ENCODE data around the gene NFS1. TPM values are rescaled to one million over a fixed set of nuclear protein-coding genes. Genes with fewer than 3 reads are reported as not detected.

The NFS1 gene
- total and polyA plus RNA-seq, 12 donors, result 29.5 to 69.0 (median 57.1) TPM

DNA sequence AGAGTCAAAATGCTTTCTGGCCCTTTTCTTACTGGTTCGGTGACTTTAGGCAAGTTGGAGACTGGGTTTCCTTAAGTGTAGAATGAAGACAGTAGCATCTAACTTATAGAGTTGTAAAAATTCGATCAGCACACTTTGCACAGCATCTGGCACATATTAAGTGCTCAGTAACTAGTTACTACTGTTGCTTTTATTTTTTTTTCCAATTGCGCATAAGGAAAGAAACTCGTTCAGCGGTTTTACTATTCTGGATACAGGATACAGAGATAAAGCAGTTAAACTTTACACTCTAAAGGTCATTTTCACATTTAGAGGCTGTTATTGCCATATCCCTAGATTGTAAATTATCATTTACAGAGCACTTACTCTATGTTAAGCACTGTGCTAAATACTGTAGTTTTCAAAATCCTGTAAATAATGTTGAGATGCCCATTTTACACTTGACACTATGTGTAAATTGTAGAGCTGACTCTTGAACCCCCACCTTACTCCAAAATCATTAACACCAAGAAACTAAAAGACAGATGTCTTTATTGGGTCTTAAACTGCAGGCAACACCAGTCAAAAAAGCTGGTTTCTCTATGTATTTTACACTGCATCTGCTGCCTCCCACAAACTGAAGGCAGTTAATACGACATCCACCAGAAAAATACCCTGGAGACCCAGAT lies 939 bp upstream of the NFS1 start:
- WGBS, 2 donors, result 25 to 26% methylated on average over 6 of the region's 6 CpGs
- Histone ChIP-seq H3K27me3 (no peaks in the 10 kb centered on the region), H3K36me3 (peaks cover 0 to 67% (median 38%) of the 10 kb centered on the region in 9 donors), H3K27ac (peak overlapping the region in 9 of 10 donors; percentile 81 to 95 (median 90)), H3K9me3 (no peaks in the 10 kb centered on the region), H3K4me1 (peaks cover 5 to 40% (median 22%) of the 10 kb centered on the region in 9 donors), H3K4me3 (peak overlapping the region; percentile 64 to 99 (median 90))
- DNase-seq (no peak), ATAC-seq (no peak)
- intact Hi-C loops (cut with DNase I), result loop anchor here in 5 of 10 donors (5.0 to 10.0 kb wide), 7 partner anchors 32 to 235 kb away; partner anchors contain the start of genes RBM39 (in 1 of the 5) and SPAG4 (in 1 of the 5)
- TF ChIP-seq, protein P1, sequence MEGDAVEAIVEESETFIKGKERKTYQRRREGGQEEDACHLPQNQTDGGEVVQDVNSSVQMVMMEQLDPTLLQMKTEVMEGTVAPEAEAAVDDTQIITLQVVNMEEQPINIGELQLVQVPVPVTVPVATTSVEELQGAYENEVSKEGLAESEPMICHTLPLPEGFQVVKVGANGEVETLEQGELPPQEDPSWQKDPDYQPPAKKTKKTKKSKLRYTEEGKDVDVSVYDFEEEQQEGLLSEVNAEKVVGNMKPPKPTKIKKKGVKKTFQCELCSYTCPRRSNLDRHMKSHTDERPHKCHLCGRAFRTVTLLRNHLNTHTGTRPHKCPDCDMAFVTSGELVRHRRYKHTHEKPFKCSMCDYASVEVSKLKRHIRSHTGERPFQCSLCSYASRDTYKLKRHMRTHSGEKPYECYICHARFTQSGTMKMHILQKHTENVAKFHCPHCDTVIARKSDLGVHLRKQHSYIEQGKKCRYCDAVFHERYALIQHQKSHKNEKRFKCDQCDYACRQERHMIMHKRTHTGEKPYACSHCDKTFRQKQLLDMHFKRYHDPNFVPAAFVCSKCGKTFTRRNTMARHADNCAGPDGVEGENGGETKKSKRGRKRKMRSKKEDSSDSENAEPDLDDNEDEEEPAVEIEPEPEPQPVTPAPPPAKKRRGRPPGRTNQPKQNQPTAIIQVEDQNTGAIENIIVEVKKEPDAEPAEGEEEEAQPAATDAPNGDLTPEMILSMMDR (IDR thresholded peaks at IDR 0.05), result no peak

DNA sequence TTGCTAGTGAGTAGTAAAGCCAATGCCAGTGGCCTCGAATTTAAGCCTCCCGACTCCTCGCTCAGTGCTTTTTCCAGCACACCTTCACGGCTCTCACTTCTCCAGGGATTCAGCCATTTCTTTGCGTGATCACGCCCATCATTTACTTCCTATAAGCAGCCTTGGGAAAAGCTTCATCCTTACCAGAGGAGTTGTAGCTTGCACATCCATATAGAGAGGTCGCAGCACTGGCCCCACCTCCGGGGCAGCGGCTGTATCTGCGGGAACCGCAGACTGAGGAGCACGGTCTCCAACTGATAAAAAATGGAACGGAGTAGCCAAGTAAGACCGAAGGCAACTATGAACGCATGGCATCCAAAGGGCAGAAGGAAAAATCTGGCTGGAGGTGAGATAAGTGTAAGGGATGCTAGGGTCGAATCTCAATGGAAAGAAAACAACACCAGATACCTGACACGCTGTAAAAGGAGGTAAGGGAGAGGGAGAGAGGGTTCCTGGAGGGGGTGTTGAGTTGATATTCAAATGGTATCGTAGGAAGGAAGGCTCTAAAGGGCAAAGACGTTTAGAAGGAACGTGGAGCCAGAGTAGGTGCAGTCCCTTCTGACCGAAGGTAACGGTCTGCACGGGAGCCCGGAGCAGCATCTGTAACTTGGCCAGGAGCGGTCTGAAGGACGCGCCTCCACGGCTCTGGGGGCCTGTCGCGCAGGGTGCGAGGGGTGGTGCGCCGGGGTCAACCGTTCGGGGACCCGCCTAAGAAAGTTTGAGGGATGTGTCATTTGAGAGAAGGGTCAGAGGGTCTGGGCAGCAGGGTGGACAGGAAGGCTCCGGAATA lies 640 bp downstream of the NFS1 start:
- 5 to 6% methylated on average over 37 of the region's 37 CpGs for WGBS, 2 donors
- intact Hi-C loops (cut with DNase I), result loop anchor here in 4 of 10 donors (5.0 to 10.0 kb wide), 6 partner anchors 34 to 234 kb away; partner anchors contain the start of gene SPAG4 (in 1 of the 4)
- H3K9me3 ChIP-seq, result no peaks in the 10 kb centered on the region
- peak overlapping the region; percentile 76 to 95 (median 90) for H3K27ac ChIP-seq
- peak overlapping the region; percentile 64 to 99 (median 90) for H3K4me3 ChIP-seq
- ATAC-seq (peak in 7 of 8 donors; percentile 27 to 69 (median 45)), DNase-seq (no peak)
- H3K4me1 ChIP-seq, result peaks cover 5 to 33% (median 22%) of the 10 kb centered on the region in 9 donors
- no peaks in the 10 kb centered on the region for H3K27me3 ChIP-seq
- H3K36me3 ChIP-seq, result peaks cover 0 to 67% (median 29%) of the 10 kb centered on the region in 9 donors
- TF ChIP-seq, protein P1 (IDR thresholded peaks at IDR 0.05), result no peak

DNA sequence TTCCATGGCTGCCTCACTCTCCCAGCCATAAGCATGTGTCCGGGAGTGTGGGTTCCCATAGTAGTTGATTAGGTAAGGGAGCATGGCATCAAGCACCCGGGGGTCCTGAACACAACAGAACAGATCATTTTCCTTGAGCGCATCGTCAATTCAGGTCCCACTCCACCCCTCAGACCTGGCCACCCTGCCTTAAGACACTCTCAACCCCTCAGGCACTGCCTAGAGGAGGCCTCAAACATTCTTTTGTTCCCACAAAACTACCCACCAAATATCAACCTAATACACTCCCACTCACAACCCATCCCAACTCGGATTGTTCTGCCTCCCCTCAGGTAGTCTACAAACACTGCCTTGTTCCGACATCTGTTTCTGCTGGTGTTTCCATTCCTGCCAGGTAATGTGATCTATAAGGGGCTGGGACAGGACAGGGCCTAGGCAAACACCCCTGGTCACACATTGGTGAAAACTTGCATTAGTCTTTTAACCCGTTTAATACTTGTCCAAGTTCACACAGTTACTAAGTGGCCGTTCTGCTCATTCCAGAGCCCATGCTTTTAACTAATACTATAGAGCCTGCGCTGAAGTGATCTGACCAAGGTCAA lies 1.4 kb downstream of the NFS1 start:
- peaks cover 0 to 67% (median 28%) of the 10 kb centered on the region in 9 donors for H3K36me3 ChIP-seq
- no peak for ATAC-seq
- intact Hi-C loops (cut with DNase I), result loop anchor here in 4 of 10 donors (5.0 to 10.0 kb wide), 6 partner anchors 35 to 233 kb away; partner anchors contain the start of gene SPAG4 (in 1 of the 4)
- H3K4me1 ChIP-seq, result peaks cover 5 to 33% (median 22%) of the 10 kb centered on the region in 9 donors
- no peak for DNase-seq
- no peak overlapping the region for H3K27ac ChIP-seq
- no peaks in the 10 kb centered on the region for H3K9me3 ChIP-seq
- TF ChIP-seq, protein P1 (IDR thresholded peaks at IDR 0.05), result no peak
- peak overlapping the region in 7 of 10 donors; percentile 64 to 99 (median 92) for H3K4me3 ChIP-seq
- no peaks in the 10 kb centered on the region for H3K27me3 ChIP-seq
- 78 to 80% methylated on average over 9 of the region's 9 CpGs for WGBS, 2 donors

DNA sequence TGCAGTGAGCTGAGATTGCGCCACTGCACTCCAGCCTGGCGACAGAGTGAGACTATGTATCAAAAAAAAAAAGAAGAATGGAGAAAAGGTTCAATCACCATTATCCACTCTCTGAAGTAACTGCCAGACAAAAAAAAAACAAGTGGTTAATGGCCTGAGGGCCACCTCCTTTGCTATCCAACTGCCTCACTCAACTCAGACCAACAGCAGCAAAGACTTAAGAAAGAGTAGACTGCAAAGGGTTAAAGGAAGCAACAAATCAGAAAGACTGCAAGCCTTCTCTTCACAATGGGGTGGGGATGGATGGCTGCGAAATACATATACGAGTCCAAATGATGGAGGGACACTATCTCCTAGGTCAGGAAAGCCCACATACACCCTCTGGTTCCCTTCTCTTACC lies 3.2 kb downstream of the NFS1 start:
- H3K27ac ChIP-seq, result no peak overlapping the region
- no peaks in the 10 kb centered on the region for H3K9me3 ChIP-seq
- H3K4me1 ChIP-seq, result peaks cover 5 to 31% (median 22%) of the 10 kb centered on the region in 9 donors
- WGBS, 2 donors, result 83 to 84% methylated on average over 4 of the region's 4 CpGs
- no peak overlapping the region for H3K4me3 ChIP-seq
- DNase-seq (no peak), ATAC-seq (no peak)
- H3K36me3 ChIP-seq, result peaks cover 0 to 67% (median 28%) of the 10 kb centered on the region in 9 donors
- intact Hi-C loops (cut with DNase I), result loop anchor here in 4 of 10 donors (5.0 to 10.0 kb wide), 6 partner anchors 36 to 231 kb away; partner anchors contain the start of gene SPAG4 (in 1 of the 4)
- no peaks in the 10 kb centered on the region for H3K27me3 ChIP-seq
- TF ChIP-seq, protein P1 (IDR thresholded peaks at IDR 0.05), result no peak
